ENCODE data around the gene PGAP6.
"Not testable (repeated sequence)": the region's sequence is repeated elsewhere in the genome, so short reads cannot be mapped to it uniquely, and the experiment has no call there.

PGAP6 gene

GRCh38 chr16:370443-370842 lies 11.3 kb downstream of the PGAP6 start, which contains the start of gene MRPL28:
Gene MRPL28 (minus strand): TSS chr16:370538. CDS start chr16:370218, 320 bp downstream.
- in situ Hi-C loops (cut with MboI; ENCODE audit: low pct_unique_long_range_greater_than_20kb, low sequenced_read_pairs), result no loop called here
- DNase-seq, result peak; percentile 96

DNA sequence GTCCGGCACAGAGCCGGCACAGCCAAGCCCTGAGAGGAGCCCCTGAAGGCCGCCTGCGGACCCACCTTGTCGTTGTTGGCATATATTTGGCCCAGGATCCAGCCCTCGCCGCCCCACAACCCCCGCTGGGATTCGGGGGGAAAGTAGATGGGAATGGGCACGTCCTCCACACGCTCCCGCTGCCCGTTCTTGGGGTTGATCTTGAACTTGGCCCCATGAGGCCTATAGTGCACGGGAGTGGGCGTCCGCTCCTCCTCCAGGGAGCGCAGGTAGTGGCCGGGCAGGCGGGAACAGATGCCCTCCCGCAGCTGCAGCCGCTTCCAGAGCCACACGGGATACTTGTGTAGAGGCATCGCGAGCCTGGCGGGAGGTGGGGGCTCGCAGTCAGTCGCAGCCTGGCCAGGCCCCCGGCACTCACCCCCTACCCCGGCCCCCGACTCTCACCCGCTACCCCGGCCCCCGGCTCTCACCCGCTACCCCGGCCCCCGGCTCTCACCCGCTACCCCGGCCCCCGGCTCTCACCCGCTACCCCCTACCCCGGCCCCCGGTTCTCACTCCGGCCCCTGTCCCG lies 11.8 kb downstream of the PGAP6 start:
- in situ Hi-C loops (cut with MboI; ENCODE audit: low pct_unique_long_range_greater_than_20kb, low sequenced_read_pairs), result no loop called here
- DNase-seq, result no peak

GRCh38 chr16:369275-369865 lies 12.4 kb downstream of the PGAP6 start:
- in situ Hi-C loops (cut with MboI; ENCODE audit: low pct_unique_long_range_greater_than_20kb, low sequenced_read_pairs), result no loop called here
- DNase-seq, result no peak

- no peak for DNase-seq
- in situ Hi-C loops (cut with MboI; ENCODE audit: low pct_unique_long_range_greater_than_20kb, low sequenced_read_pairs), result no loop called here
Observed at GRCh38 chr16:368388-369158, 13.2 kb downstream of the PGAP6 start.

DNA sequence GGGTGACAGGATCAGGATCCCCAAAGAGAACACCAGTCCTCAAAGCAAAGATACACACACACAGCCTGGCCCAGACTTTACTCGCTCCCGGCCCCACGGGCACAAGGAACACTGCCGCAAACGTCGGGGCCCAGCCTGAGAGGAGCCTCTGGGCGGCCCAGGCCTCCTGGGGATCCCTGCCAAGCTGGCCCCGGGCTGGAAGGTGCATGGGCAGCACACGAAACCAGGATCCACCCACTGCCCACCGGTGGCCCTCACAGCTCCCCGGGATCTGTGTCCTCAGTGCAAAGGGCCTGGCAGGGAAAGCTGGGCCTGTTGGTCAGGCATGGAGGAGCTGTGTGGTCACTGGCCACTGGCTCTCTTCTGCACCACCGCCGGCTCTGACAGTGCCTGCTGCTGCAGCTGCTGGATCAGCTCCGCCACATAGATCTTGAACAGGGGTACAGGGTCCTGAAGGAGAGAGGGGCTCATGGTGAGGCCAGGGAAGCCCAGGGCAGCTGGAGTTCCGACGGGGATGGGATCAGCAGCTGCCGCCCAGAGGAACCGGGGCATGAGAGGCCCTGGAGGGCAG lies 14.4 kb downstream of the PGAP6 start:
- DNase-seq, result no peak
- in situ Hi-C loops (cut with MboI; ENCODE audit: low pct_unique_long_range_greater_than_20kb, low sequenced_read_pairs), result no loop called here

- in situ Hi-C loops (cut with MboI; ENCODE audit: low pct_unique_long_range_greater_than_20kb, low sequenced_read_pairs), result no loop called here
- no peak for DNase-seq
Observed at GRCh38 chr16:366476-366875, 15.3 kb downstream of the PGAP6 start.

- in situ Hi-C loops (cut with MboI; ENCODE audit: low pct_unique_long_range_greater_than_20kb, low sequenced_read_pairs), result no loop called here
- DNase-seq, result no peak
Observed at GRCh38 chr16:364595-365491, 16.9 kb downstream of the PGAP6 start.

DNA sequence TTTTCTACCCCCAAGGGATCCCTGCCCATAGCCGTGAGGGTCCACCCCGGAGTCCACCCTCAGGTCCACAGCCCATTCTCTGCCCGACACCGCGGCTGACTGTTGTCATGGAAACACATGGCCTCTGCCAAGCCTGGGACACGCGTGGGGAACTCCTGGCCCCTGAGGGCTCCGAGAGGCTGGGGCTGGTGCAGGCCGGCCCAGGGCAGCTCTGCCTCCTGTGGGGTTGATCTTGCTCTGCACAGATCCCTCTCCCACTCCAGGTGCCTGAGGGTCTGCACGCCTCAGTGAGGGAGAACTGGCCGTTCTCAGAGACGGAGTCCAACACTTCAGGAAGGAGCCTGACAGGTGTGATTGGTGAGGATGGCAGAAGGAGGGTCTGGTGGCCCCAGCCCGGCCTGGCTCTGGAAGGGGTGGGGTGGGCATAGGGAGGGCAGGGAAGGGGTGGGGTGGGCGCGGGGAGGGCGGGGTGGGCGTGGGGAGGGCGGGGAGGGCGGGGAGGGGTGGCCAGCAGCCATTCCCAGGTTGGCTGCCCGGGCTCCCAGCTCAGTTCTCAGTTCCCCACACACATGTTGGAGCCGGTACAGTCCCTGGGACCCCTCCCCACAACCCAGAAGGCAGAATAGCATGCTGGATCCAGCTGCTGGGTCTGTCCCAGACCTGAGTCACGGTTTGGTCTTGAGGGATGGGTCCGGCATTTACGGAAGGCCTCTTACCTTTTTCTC lies 17.9 kb downstream of the PGAP6 start:
- no peak for DNase-seq
- in situ Hi-C loops (cut with MboI; ENCODE audit: low pct_unique_long_range_greater_than_20kb, low sequenced_read_pairs), result no loop called here

DNA sequence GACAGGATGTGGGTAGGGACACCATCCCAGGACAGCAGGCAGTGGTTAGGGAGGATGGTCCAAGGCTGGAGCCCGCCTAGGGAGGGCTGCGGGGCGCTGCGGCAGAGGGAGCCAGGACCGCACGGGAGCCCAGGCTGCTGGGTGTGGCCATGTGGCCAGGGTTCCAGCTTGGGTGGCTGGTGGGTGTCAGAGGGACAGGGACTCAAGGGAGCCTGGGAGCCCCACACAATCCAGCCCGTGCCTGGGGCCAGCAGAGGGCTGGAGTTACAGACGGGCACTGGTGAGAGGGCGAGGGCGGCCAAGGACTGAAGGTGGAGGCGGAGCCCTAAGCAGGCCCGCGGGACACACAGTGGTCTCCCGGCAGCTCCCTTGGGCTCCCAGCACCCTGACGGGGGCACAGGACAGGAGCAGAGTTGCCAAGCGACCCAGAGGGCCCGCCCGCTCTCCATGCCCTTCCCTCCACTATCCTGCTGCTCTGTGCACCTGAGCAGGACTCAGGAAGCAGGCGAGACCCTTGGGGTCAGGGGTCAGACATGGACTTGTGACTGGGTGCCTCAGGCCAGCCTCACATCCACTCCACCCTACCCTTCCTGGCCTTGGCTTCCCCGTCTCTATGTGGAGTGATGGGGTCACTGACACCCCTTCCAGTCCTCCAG lies 18.5 kb downstream of the PGAP6 start:
- DNase-seq, result no peak
- in situ Hi-C loops (cut with MboI; ENCODE audit: low pct_unique_long_range_greater_than_20kb, low sequenced_read_pairs), result no loop called here

- in situ Hi-C loops (cut with MboI; ENCODE audit: low pct_unique_long_range_greater_than_20kb, low sequenced_read_pairs); DNase-seq: not testable (repeated sequence)
Observed at GRCh38 chr16:362702-362999, 19.1 kb downstream of the PGAP6 start.

DNA sequence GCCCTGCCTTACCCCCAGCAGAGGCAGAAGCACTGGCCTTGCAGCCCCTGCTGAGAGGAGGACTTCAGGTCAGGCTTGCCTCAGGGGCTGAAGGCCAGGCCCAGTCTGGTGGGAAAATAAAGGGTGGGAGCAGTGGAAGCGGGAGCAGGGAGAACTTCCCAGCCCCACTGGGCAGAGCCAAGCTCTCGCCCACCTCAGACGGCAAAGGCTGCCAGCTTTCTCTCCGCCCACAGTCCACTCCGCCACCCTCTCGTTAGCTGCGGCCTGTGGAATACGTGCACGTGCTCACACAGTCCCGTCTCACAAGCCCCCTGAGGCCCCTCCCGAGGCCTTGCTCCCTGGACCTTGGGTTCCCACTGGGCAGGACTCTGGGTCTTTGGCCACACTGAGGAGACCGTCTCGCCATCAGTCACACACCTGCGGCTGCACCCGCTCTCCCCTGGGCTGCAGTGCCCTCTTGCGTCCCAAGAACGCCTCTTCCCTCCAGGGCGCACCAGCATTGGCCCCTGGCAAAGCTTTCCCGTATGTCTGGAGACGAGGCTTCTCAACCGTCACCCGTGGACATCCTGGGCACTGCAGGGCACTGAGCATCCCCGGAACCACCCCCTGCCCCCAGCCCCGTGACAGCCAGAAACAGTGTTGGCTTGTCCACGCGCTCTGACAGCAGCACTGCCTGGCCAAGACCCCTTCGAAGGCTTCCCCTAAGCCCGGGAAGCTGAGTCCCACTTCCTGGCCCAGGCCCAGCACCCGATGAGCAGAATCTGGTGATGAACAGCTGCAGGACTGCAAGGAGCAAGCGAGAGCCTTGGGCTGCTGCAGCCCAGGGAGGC lies 19.7 kb downstream of the PGAP6 start:
- in situ Hi-C loops (cut with MboI; ENCODE audit: low pct_unique_long_range_greater_than_20kb, low sequenced_read_pairs), result no loop called here
- peak; percentile 75 for DNase-seq

DNA sequence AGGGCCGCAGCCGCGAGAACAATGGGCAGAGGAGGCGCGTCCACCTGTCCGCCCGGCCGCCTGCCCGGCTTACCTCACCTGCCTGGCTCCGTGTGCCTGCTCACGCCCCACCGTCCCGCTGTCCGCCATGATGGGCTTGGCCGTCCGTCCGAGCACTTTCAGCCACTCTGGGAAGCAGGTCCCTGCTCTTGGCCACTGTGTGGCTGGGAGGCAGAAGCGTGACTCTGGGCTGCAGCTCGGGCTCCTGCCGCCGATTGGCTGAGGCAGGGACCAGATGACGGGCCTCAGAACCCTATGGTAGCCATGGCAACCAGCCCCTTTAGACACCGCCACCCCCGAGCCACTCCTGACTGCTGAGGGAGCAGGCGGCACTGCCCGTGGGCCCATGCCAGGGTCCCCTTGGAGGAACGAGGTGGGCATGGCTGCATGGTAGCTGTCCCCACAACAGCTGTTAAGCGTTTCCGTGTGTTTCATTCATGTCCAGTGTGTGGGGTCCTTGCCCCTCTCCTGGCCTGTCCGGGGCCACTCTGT lies 20.4 kb downstream of the PGAP6 start:
- no peak for DNase-seq
- in situ Hi-C loops (cut with MboI; ENCODE audit: low pct_unique_long_range_greater_than_20kb, low sequenced_read_pairs), result no loop called here

- DNase-seq, result no peak
- in situ Hi-C loops (cut with MboI; ENCODE audit: low pct_unique_long_range_greater_than_20kb, low sequenced_read_pairs), result no loop called here
Observed at GRCh38 chr16:360698-361336, 21.0 kb downstream of the PGAP6 start.

DNA sequence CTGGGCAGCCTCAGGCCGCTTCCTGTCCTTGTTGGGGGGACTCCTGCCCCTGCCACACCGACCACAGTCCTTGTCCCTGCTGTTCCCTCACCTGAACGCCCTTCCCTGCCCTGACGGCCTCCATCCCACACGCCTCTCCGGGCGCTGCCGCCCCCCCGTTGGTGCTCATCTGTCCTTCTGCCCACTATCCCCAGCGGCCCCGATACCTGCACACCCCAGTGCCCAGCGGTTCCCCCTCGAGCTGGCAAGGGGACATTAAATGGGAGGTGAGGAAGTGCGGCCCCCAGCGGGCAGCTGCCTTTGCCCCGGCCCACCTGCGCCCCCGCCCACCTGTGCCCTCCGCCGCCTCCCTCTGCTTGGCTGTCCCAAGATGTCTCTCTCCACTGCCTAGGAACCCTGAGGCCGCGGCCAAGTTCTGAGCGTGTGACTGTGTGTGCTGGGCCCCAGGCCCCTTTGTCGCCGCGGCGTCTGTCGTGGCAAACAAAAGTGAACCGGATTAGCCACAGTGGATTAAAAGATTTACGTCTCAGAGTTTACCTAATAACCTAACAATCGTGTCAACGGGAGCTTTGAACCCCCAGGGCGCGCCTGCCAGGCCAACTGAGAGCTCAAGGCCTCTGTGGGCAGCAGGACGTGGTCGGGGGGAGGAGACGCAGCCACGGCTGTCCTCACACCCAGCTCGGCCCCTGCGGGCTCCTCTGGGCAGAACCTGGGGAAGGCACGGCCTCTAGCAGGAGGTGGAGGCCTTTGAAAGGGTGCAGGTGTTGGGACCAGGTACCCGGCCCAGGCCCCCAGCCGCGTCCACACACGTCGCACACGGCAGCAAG lies 21.7 kb downstream of the PGAP6 start:
- in situ Hi-C loops (cut with MboI; ENCODE audit: low pct_unique_long_range_greater_than_20kb, low sequenced_read_pairs), result no loop called here
- no peak for DNase-seq

DNA sequence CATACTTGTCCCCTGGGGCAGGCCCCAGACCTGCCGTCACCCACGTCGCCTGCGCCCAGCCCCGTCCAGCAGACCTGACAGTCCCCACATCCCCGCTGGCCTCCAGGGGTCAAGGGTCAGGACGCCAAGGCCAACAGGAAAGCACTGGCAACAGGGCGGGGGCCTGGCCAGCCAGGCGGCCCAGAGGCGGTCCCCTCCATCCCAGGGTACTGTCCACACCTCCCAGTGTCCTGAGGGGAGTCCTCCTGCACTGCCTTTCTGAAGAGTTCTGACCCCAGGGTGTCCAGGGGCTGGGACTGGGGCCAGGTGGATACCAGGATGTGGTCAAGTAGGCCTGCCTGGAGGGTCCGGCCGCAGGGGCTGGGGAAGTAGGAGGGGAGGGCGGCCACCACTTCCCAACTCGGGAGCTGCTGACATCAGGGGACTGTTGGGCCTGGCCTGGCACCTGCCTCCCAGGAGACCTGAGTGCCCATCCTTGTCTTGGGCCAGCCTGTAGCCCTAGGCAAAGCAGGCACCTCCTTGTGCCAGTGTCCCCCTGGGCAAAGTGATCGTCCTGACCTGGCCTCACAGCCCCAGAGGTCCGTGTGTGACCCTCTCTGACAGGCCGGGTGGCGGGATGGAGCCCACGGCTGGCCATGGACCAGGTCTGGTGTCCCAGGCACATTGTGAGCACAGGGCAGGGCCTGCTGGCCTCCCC lies 22.6 kb downstream of the PGAP6 start:
- DNase-seq, result no peak
- in situ Hi-C loops (cut with MboI; ENCODE audit: low pct_unique_long_range_greater_than_20kb, low sequenced_read_pairs), result no loop called here

- in situ Hi-C loops (cut with MboI; ENCODE audit: low pct_unique_long_range_greater_than_20kb, low sequenced_read_pairs), result no loop called here
Observed at GRCh38 chr16:356741-357140, 25.0 kb downstream of the PGAP6 start.

More at GRCh38 chr16:356741-357140, 25.0 kb downstream of the PGAP6 start:
- DNase-seq, result no peak
